H54 (cell line): ENCODE data around the gene SCRN3.

Source experiments
- DNase-seq: peaks from one replicate; pipeline ENCODE4 v3.0.0; 2011; ENCODE audit warnings: low spot score, mixed read lengths; ENCODE audit not compliant: insufficient read length
- FAIRE-seq: peaks from 3 replicates; lab custom pipeline; 2011; peaks lifted over from hg19 to GRCh38; lab: Jason Lieb, UNC
- POLR2A ChIP-seq: IDR thresholded peaks from 2 replicates; pipeline ENCODE4 v1.6.1; 2011; ENCODE audit warnings: low read depth, mild to moderate bottlenecking, low read length

The SCRN3 gene

GRCh38 chr2:174439323-174439722 lies 43.8 kb downstream of the SCRN3 start:
- DNase-seq (no peak), FAIRE-seq (no peak)
- no peak for TF ChIP-seq POLR2A

DNA sequence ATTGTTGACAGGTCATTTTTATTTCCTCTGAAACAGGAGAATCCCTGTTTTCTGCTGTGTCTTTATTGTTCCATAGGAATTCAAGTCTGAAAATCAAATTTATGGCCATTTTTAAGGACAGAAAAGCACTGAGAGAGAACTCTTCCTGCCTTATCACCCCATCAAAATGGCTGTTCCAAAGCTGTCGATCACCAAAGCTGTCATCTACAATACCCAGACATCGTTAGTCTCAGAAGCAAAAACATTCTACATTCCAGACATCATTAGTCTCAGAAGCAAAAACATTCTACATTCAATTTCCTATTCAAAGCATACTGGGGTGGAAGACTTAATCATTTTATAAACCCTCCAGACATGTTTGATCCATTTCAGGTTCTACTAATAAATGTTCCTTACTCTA lies 44.4 kb downstream of the SCRN3 start:
- FAIRE-seq (no peak), DNase-seq (no peak)
- TF ChIP-seq POLR2A: no peak

- FAIRE-seq: peak; percentile 97
- TF ChIP-seq POLR2A: no peak
- peak; percentile 49 for DNase-seq
Measured at GRCh38 chr2:174442546-174443510, 47.3 kb downstream of the SCRN3 start.

GRCh38 chr2:174444761-174445160 lies 49.2 kb downstream of the SCRN3 start:
- no peak for TF ChIP-seq POLR2A
- no peak for DNase-seq
- FAIRE-seq: no peak

GRCh38 chr2:174445248-174445647 lies 49.7 kb downstream of the SCRN3 start:
- FAIRE-seq: no peak
- DNase-seq: no peak
- TF ChIP-seq POLR2A: no peak

- FAIRE-seq: no peak
- DNase-seq: no peak
- TF ChIP-seq POLR2A: no peak
Measured at GRCh38 chr2:174446531-174446930, 51.0 kb downstream of the SCRN3 start.

GRCh38 chr2:174449033-174449432 lies 53.5 kb downstream of the SCRN3 start:
- no peak for TF ChIP-seq POLR2A
- DNase-seq (no peak), FAIRE-seq (no peak)

DNA sequence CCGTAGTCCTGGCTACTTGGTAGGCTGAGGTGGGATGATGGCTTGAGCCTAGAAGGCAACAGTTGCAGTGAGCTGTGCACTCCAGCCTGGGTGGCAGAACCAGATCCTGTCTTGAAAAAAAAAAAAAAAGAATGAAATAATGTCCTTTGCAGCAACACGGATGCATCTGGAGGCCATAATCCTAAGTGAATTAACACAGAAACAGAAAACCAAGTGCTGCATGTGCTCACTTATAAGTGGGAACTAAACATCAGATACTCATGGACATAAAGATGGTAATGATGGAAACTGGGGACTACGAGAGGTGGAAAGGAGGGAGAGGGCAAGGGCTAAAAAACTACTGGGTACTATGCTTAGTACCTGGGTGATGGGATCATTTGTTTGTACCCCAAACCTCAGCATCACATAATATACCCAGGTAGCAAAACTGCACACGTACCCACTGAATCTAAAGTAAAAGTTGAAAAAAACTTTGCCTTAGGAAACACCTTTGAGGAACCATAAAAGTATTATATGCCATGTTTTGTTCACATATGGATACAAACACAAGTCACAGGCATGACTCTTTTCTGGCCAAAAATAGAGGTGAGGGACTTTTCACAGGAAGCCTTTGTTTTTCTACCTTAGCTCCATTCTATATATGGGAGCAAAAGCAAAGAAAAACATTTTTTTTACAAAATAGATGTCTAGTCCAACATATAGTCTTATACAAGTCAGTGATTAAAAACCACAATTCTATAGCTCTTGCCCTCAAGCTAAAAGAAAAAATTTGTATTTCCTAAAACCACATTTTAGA lies 54.7 kb downstream of the SCRN3 start:
- DNase-seq (no peak), FAIRE-seq (no peak)
- no peak for TF ChIP-seq POLR2A

- no peak for DNase-seq
- no peak for FAIRE-seq
- TF ChIP-seq POLR2A: no peak
Measured at GRCh38 chr2:174454566-174454965, 59.0 kb downstream of the SCRN3 start.

GRCh38 chr2:174461221-174461620 lies 65.7 kb downstream of the SCRN3 start:
- no peak for TF ChIP-seq POLR2A
- no peak for DNase-seq
- FAIRE-seq: no peak

GRCh38 chr2:174465327-174465726 lies 69.8 kb downstream of the SCRN3 start:
- DNase-seq: no peak
- no peak for FAIRE-seq
- TF ChIP-seq POLR2A: no peak

DNA sequence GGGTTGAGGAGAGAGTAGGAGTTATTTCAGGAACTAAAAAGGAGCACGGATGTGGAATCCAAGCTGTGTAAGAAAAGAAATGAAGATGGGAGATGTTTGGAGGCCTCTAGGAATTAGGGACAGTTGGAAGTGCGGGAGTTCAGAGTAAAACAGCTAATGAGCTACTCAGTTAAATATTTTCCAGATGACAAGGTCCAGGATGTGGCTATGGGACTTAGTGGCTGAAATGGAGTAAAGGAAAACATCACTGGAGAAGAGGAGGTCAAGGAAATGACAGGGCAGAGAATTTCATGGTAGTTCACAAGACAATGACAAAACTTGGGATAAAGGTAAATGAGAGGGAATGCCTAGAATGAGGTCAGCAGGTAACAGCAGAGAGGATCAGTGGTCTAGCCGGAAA lies 78.3 kb downstream of the SCRN3 start:
- FAIRE-seq (no peak), DNase-seq (no peak)
- no peak for TF ChIP-seq POLR2A

GRCh38 chr2:174477759-174478158 lies 82.2 kb downstream of the SCRN3 start:
- no peak for FAIRE-seq
- DNase-seq: no peak
- no peak for TF ChIP-seq POLR2A
